Mesothelial cell of epicardium (in vitro differentiated cells): ENCODE results near the gene FBLIM1. TPM values are rescaled to one million over a fixed set of nuclear protein-coding genes. Genes with fewer than 3 reads are reported as not detected.

ENCODE experiments used
- DNase-seq, 2 experiments: peaks; one replicate each; pipeline ENCODE4 v3.0.0; 2021; ENCODE audit warnings: low spot score in 2 of 2; ENCODE audit not compliant: unreplicated experiment in 2 of 2
- H3K27ac Mint-ChIP-seq: 2 replicates; pipeline ENCODE4 v1.8.0; 2021; ENCODE audit warnings: mixed read lengths
- H3K27me3 Mint-ChIP-seq: 2 replicates; pipeline ENCODE4 v1.8.0; 2021; ENCODE audit warnings: low read depth, mixed read lengths
- H3K36me3 Mint-ChIP-seq: 2 replicates; pipeline ENCODE4 v1.8.0; 2021; ENCODE audit warnings: mixed read lengths
- H3K4me1 Mint-ChIP-seq: 2 replicates; pipeline ENCODE4 v1.8.0; 2021; ENCODE audit warnings: mixed read lengths
- H3K4me3 Mint-ChIP-seq: 2 replicates; pipeline ENCODE4 v1.8.0; 2021; ENCODE audit warnings: mild to moderate bottlenecking, moderate library complexity, mixed read lengths
- H3K9me3 Mint-ChIP-seq: 2 replicates; pipeline ENCODE4 v1.8.0; 2021; ENCODE audit warnings: mixed read lengths
- CTCF ChIP-seq: fragments of 200-600 bp; sonication (generic); IDR thresholded peaks from one replicate; pipeline ENCODE4 v1.5.0; 2021; ENCODE audit warnings: antibody characterized with exemption; ENCODE audit not compliant: unreplicated experiment
- total RNA-seq: library from RNA; stranded (reverse); gene quantifications from 3 replicates; pipeline ENCODE4 v1.2.1, GENCODE V29; 2021

FBLIM1 gene
- total RNA-seq, 1 donor from 2014 or later = 103 TPM

GRCh38 chr1:15833069-15833679 lies 74.6 kb downstream of the FBLIM1 start:
- DNase-seq = no peak
- Mint-ChIP-seq H3K4me1 (peaks cover 37% of the 10 kb centered on the region), H3K27ac (peak overlapping the region; percentile 99), H3K4me3 (peak overlapping the region; percentile 81), H3K27me3 (no peaks in the 10 kb centered on the region), H3K9me3 (no peaks in the 10 kb centered on the region), H3K36me3 (peaks cover 4% of the 10 kb centered on the region)
- TF ChIP-seq CTCF = no peak

- Mint-ChIP-seq H3K36me3 (peaks cover 4% of the 10 kb centered on the region), H3K9me3 (no peaks in the 10 kb centered on the region), H3K4me1 (peaks cover 37% of the 10 kb centered on the region), H3K27ac (peak overlapping the region; percentile 99), H3K27me3 (no peaks in the 10 kb centered on the region), H3K4me3 (peak overlapping the region; percentile 81)
- TF ChIP-seq CTCF = no peak
- DNase-seq = no peak
Observed at GRCh38 chr1:15833842-15834405, 75.3 kb downstream of the FBLIM1 start.

- peak; percentile 79 to 84 for DNase-seq
- H3K4me3 Mint-ChIP-seq = peak overlapping the region; percentile 81
- H3K27me3 Mint-ChIP-seq = no peaks in the 10 kb centered on the region
- TF ChIP-seq CTCF = no peak
- peak overlapping the region; percentile 99 for H3K27ac Mint-ChIP-seq
- peaks cover 37% of the 10 kb centered on the region for H3K4me1 Mint-ChIP-seq
- peaks cover 4% of the 10 kb centered on the region for H3K36me3 Mint-ChIP-seq
- no peaks in the 10 kb centered on the region for H3K9me3 Mint-ChIP-seq
Observed at GRCh38 chr1:15834406-15835204, 76.0 kb downstream of the FBLIM1 start.

GRCh38 chr1:15835205-15835740 lies 76.7 kb downstream of the FBLIM1 start:
- Mint-ChIP-seq H3K9me3 (no peaks in the 10 kb centered on the region), H3K27ac (peak overlapping the region; percentile 99), H3K4me3 (peak overlapping the region; percentile 81), H3K27me3 (no peaks in the 10 kb centered on the region), H3K36me3 (peaks cover 4% of the 10 kb centered on the region), H3K4me1 (peaks cover 31% of the 10 kb centered on the region)
- no peak for TF ChIP-seq CTCF
- DNase-seq = no peak

- Mint-ChIP-seq H3K4me3 (peak overlapping the region; percentile 81), H3K36me3 (peaks cover 4% of the 10 kb centered on the region), H3K27me3 (no peaks in the 10 kb centered on the region), H3K9me3 (no peaks in the 10 kb centered on the region), H3K4me1 (peaks cover 24% of the 10 kb centered on the region), H3K27ac (peak overlapping the region; percentile 99)
- DNase-seq = peak; percentile 99
- TF ChIP-seq CTCF = no peak
Observed at GRCh38 chr1:15835741-15836510, 77.3 kb downstream of the FBLIM1 start.
